Measurements from ENCODE around the gene REEP1. TPM values are rescaled to one million over a fixed set of nuclear protein-coding genes. Genes with fewer than 3 reads are reported as not detected.

Gene REEP1
- total and polyA plus RNA-seq, 2 of the 13 experiments (the other 11 are each of a cell fraction or from before 2014, with no cell fraction given), result 0.27 TPM; not detected in 1

- FAIRE-seq, result no peak
- H3K4me1 ChIP-seq (ENCODE audit: insufficient read depth, low read length), result peaks cover 19% of the 10 kb centered on the region
- no peak for TF ChIP-seq ZFP82 (CRISPR knock-in tag; IDR thresholded peaks at IDR 0.05; ENCODE audit: borderline replicate concordance)
- TF ChIP-seq, protein P1, sequence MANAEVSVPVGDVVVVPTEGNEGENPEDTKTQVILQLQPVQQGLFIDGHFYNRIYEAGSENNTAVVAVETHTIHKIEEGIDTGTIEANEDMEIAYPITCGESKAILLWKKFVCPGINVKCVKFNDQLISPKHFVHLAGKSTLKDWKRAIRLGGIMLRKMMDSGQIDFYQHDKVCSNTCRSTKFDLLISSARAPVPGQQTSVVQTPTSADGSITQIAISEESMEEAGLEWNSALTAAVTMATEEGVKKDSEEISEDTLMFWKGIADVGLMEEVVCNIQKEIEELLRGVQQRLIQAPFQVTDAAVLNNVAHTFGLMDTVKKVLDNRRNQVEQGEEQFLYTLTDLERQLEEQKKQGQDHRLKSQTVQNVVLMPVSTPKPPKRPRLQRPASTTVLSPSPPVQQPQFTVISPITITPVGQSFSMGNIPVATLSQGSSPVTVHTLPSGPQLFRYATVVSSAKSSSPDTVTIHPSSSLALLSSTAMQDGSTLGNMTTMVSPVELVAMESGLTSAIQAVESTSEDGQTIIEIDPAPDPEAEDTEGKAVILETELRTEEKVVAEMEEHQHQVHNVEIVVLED (CRISPR knock-in tag; IDR thresholded peaks at IDR 0.05; ENCODE audit: borderline replicate concordance), result no peak
- TF ChIP-seq ZFP36 (IDR thresholded peaks at IDR 0.05; ENCODE audit: borderline replicate concordance, low read depth, low read length, partially characterized antibody), result no peak
- TF ChIP-seq ZNF598 (CRISPR knock-in tag; IDR thresholded peaks at IDR 0.05; ENCODE audit: borderline replicate concordance), result no peak
- TF ChIP-seq NFKBIZ (CRISPR knock-in tag; IDR thresholded peaks at IDR 0.05), result no peak
- no peak for TF ChIP-seq ZNF672 (CRISPR knock-in tag; IDR thresholded peaks at IDR 0.05)
- no peak for TF ChIP-seq ZNF550 (CRISPR knock-in tag; IDR thresholded peaks at IDR 0.05; ENCODE audit: borderline replicate concordance)
- TF ChIP-seq, protein P2, sequence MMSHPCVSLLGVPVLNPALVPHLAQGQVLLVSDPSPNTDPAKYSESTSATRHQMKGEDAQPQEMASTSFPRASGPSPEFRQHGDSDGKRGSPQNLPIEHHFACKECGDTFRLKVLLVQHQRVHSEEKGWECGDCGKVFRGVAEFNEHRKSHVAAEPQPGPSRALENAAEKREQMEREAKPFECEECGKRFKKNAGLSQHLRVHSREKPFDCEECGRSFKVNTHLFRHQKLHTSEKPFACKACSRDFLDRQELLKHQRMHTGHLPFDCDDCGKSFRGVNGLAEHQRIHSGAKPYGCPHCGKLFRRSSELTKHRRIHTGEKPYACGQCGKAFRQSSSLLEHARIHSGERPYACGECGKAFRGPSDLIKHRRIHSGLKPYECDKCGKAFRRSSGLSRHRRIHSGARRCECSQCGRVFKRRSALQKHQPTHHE (CRISPR knock-in tag; IDR thresholded peaks at IDR 0.05; ENCODE audit: borderline replicate concordance), result no peak
- TF ChIP-seq ZNF510 (CRISPR knock-in tag; IDR thresholded peaks at IDR 0.05; ENCODE audit: low read depth), result no peak
- no peak for TF ChIP-seq SNAPC2 (CRISPR knock-in tag; IDR thresholded peaks at IDR 0.05)
- TF ChIP-seq CBFB (CRISPR knock-in tag; IDR thresholded peaks at IDR 0.05), result no peak
- H3K9ac ChIP-seq (ENCODE audit: insufficient read depth, low read depth, low read length), result no peak overlapping the region
- ChIA-PET POLR2A (no interaction called here), CTCF (ENCODE audit: low intra/inter-chr PET ratio, low total read pairs) (interaction anchor here (2.5 kb wide), 1 partner anchor 150 kb away, joined by 23 read pairs; no protein-coding TSS in a partner anchor)
- H3K27ac ChIP-seq (ENCODE audit: extremely low read length, insufficient read depth, low read length), result no peak overlapping the region
- H3K36me3 ChIP-seq (replicated peaks in 1 of 2; ENCODE audit: control insufficient read depth in 1 of 2, insufficient read depth in 2 of 2, low read length in 2 of 2), result no peaks in the 10 kb centered on the region
- no peak for DNase-seq (ENCODE audit: low spot score)
- H4K20me1 ChIP-seq (ENCODE audit: insufficient read depth, low read length), result no peaks in the 10 kb centered on the region
- no peak overlapping the region for H3K4me2 ChIP-seq (ENCODE audit: low read depth, low read length)
- in situ Hi-C loops (cut with HindIII; ENCODE audit: extremely low pct_ligation_motif_present, low pct_unique_long_range_greater_than_20kb) (loop anchor here (5.0 kb wide), 1 partner anchor 149 kb away; no protein-coding TSS in a partner anchor), intact Hi-C loops (cut with micrococcal nuclease; ENCODE audit: unreplicated experiment) (loop anchor here (5.0 kb wide), 1 partner anchor 544 kb away; no protein-coding TSS in a partner anchor)
- H3K27me3 ChIP-seq (ENCODE audit: control insufficient read depth in 1 of 2, insufficient read depth in 2 of 2, low read length in 2 of 2), result no peaks in the 10 kb centered on the region
- no peaks in the 10 kb centered on the region for H3K9me3 ChIP-seq (ENCODE audit: low read length)
- ATAC-seq, result no peak
- no peak overlapping the region for H2AFZ ChIP-seq (ENCODE audit: low read length)
- no peak overlapping the region for H3K4me3 ChIP-seq (replicated peaks in 1 of 3; ENCODE audit: insufficient read depth in 1 of 3, low read depth in 2 of 3, low read length in 3 of 3)
- 37% methylated on average over 4 of the region's 4 CpGs for WGBS (ENCODE audit: low lambda C conversion rate)
- H3K79me2 ChIP-seq (ENCODE audit: insufficient read depth, low read length), result no peaks in the 10 kb centered on the region
- no TSS peak for BruUV-seq (replicated peaks)
These were observed 34.1 kb upstream of the REEP1 start for GRCh38 chr2:86371527-86371926.
